HG03159 (cell line): ENCODE results near the gene SPATA9.
"Not testable (repeated sequence)": the region's sequence is repeated elsewhere in the genome, so short reads cannot be mapped to it uniquely, and the experiment has no call there.

Experiments
- ATAC-seq: cut with Tn5 transposase; IDR thresholded peaks from one replicate; pipeline ENCODE4 v1.9.1; 2021; ENCODE audit warnings: mild to moderate bottlenecking, moderate library complexity; ENCODE audit not compliant: unreplicated experiment

Gene SPATA9

DNA sequence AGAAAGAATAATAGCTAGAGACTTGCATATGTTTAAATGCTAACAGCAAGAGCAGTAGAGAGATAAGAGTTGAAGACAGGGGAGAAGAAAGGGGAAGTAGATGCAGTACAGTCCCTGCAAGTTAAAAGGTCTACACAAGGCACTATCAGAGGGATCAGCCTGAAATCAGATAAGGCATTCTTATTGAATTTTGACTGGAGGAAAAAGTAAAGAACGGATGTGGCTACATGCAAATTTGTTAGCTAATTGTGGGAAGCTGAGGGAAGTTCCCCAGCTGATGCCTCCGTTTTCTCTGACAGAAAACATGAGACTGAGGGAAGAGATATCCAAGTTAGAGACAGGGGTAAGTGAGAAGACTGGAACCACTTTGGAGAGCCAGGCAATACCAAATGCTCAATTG lies 35.4 kb upstream of the SPATA9 start:
- peak; percentile 89 for ATAC-seq

DNA sequence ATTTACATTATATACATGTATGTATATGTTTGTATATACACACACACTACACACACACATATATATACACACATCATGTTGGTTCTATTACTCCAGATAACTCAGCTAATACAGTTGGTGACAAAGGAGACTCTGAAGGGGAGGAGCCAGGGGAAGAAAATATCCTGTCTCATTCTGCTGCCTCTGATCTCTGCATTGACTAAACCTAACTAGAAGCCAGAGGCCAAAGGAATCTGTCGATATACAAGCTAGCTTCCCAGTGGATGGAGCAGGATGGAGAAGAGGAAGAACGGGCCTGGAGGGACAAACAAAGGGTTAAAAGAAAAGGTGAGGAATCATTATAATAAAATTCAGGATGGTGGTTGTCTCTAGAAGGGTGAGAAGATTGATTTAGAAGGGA lies 34.6 kb upstream of the SPATA9 start:
- no peak for ATAC-seq

DNA sequence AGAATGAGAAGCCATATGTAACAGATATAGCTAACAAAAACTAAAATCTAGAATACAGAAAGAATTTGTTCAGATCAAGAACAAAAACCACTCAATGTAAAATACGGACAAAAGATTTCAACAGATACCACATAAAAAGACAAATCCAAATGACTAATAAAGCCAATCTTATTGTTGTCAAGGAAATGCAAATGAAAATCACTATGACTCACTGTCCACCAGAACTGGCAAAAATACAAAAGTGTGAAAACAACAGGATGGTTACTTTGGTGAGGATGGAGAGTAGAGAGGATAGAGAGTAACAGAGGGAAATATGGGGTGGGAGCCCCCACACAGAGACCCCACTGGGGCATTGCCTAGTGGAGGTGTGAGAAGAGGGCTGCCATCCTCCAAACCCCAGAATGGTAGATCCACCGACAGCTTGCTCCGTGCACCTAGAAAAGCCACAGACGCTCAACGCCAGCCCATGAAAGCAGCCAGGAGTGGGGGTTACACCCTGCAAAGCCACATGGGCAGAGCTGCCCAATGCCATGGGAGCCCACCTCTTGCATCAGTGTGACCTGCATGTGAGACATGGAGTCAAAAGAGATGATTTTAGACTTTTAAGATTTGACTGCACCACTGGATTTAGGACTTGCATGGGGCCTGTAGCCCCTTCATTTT lies 33.1 kb upstream of the SPATA9 start:
- no peak for ATAC-seq

DNA sequence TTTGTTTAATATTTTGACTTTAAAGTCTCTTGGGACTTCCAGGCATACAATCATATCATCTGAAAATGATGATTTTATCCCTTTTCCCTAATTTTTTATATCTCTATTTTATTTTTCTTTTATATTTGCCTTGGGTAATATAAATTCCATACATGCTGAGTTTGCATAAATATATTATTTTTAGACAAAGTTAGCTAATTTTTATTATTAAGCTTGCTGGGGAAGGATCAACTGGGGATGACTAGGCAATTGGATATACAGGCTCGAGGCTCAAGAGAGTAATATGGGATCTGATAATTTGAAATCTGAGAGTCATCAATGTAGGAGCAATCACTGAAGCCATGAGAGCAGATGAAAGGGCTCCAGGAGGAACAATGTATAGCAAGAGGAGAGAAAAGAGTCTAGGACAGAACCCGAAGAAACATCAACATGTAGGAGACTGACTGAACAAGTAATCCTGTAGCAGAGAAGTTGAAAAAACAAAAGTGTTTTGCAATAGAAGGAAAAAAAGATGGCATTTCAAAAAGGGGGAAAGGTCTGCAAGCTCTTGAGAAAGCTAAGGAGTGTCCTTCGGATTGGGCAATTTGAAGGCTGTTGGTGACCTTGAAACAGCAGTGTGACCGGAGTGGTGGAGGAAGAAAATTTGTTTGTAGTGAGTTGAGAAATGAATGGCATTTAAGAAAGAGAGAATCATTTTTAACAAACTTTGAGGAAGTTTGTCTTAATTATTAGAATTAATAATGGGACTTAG lies 31.3 kb upstream of the SPATA9 start:
- no peak for ATAC-seq

DNA sequence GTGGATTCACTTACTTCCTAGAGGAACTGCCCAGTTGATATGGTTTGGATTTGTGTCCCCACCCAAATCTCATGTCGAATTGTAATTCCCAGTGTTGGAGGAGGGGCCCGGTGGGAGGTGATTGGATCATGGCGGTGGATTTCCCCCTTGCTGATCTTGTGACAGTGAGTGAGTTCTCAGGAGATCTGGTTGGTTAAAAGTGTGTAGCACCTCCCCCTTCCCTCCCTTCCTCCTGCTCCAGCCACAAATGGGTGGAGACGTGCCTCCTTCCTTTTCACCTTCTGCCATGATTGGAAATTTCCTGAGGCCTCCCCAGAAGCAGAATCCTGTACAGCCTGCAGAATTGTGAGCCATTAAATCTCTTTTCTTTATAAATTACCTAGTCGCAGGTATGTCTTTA lies 30.5 kb upstream of the SPATA9 start:
- not testable (repeated sequence) for ATAC-seq

DNA sequence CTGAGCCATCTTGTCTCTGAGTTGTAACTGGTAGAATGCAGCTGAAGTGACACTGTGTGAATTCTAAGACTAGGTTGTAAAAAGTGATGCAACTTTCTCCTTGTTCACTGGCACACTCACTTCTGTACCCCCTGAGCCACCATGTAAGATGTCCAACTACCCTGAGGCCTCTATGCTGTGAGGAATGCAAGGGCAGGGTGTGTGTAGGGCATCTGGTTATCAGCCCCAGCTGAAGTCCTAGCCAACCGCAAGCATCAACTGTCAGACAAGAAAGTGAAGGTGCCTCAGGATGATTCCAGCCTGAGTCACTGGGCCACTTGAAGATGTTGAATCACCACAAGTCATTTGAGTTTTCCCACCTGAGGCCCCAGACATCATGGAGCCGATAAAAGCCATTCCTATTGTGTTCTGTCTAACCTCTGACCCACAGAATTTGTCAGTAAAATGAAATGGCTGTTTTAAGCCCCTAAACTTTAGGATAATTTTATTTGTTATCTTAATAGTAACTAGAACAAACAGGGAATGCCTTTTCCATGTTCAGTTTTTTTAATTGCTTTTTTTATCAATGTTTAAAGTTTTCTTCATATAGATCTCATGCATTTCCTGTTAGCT lies 29.7 kb upstream of the SPATA9 start:
- no peak for ATAC-seq

DNA sequence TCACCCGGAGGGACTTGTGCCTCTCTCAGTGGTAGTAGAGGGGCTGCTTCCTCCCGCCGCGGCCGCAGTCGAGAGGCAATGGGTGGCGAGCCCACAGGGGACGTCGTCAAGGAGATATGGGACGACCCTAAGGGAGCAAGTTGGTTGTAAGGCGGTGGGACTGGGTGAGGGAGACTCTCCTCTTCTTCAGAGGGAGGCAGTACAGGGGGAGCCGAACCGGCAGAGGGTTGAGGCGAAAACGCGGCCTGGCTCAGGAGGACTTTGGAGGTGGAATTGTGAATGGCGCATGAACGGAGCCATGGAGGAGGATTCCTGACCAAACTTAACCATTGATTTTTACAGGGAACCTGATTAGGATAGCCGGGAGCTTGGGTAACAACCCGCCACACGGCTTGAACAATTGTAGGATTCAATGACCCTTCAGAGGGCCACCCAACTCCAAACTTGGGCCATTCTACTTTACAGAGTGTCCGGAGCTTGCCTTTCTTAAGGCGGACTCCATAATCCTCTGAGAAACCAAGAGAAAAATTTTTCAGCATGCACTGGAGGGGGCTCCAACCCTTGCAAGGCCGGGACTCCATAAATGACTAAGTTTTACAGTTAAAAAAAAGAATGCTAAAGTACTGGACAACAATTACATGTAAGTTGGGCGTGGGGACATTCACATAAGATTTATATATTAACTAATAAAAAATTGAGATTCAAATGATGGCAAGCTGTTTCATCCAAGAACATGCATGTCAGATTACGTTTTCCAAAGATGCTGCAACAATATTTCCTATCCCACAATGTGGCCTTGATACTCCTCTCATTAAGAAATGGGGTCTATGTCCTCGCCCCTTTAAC lies 28.9 kb upstream of the SPATA9 start:
- ATAC-seq, result no peak

DNA sequence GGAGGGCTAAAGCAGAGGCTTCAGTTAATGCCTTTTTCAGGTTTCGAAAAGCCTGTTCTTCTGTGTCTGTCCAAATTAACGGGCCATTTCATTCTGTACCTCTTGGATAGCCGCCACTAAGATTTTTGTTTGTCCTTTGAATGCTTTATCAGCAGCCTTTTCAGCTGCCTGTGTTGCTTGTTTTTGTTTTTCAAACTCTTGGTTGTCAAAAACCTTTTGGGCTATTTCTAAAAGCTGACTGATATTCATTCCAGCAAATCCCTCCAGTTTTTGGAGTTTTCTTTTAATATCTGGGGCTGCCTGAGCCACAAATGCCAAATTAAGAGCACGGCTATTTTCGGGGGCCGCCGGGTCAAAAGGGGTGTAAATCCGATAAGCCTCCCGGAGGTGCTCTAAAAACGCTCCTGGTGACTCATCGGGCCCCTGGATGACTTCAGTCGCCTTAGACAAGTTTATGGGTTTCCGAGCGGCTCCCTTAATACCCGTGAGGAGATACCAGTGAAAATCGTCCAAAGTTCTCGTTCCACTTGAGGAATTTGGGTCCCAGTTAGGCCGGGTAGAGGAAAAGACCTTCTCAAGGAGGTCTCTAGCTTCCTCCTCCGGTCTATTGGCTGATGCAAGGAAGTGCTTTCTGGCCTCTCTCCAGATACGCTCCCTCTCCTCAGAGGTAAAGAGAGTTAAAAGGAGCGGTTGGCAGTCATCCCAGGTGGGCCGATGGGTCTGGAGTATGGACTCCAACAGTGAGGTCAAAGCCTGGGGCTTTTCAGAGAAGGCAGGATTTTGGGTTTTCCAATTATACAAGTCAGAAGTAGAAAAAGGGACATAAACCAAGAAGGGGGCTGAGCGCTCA lies 28.1 kb upstream of the SPATA9 start:
- ATAC-seq, result not testable (repeated sequence)

DNA sequence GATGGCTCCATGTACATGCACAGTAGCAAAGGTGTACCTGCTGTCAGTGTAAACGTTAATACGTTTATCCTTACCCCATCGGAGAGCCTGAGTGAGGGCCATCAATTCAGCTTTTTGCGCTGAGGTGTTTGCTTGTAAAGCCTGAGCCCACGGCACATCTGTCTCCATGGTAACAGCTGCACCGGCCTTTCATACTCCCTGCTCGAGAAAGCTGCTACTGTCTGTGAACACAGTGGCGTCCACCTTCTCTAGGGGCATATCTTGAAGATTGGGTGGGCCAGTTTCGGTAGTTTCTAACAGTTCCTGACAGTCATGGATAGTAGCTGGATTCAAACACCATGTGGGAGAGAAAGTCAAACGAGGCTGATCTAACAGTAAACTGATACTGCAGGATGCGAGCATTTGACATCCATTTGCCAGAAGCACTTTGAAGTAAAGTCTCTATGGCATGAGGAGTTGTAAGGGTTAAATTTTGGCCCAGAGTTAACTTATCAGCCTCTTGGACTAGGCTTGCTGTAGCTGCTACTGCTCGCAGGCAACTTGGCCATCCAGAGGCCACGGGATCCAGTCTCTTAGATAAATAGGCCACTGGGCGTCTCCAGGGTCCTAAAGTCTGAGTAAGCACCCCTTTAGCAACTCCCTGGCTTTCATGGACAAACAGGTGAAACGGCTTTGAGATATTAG lies 27.3 kb upstream of the SPATA9 start:
- no peak for ATAC-seq

DNA sequence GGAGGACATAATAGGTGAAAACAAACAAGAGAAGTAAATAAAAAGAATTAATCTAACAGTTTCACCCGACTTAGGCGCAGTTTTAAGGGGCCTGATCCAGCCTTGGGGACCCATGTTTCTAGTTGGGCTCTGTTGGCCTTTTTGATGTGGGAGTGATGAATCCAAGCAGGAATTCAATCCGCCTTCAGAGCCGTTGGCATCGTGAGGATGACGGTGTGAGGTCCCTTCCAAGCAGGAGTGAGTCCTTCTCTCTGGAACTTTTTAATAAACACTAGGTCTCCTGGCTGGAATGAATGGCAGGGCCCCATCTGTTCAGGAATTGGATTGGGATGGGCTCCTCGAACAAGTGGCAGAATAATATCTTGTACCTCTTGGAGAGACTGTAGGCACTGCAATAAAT lies 26.1 kb upstream of the SPATA9 start:
- ATAC-seq, result no peak

DNA sequence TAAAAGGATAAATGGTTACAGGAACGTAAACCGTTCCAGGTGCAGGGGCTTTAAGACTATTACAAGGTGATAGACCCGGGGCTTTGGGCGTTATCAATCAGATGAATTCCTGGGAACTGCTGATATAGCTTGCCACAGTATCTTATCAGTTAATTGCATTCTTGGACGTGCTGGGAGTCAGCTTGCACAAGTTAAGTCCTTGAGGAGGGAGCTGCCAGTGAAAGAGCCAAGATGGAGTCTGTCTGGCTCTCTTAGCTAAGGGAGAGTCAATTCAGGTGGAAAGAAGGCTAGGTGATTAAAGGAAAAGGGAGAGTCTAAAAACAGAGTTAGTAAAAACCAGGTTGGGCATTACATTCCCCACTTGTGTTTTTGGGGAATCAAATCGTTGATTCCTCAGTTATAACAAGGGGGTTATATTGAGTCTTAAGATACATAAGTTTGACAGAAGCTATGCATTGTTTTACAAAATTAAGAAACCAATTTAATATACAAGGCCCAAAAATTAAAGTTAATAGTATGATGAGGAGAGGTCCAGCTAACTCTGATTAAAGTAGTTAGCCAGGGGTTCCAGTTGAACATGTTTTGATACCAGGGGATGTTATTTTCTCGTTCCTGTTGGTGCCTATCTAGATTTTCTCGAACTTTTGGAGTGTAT lies 24.9 kb upstream of the SPATA9 start:
- not testable (repeated sequence) for ATAC-seq

DNA sequence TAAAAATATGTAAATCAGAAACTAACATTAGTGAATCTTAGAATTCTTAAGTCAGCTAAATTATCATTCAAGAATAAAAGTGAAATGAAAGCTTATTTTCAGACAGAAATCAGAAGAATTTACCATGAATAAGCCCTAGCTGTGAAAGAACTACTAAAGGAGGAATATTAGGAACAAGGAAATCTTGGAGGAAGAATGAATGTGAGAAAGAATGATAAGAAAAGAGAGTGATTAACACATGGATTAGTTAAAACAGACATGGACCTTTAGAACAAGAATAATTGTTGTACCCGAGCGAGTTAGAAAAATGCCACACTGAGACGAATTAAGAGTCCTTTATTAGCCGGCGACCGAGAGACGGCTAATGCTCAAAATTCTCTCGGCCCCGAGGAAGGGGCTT lies 24.3 kb upstream of the SPATA9 start:
- no peak for ATAC-seq

DNA sequence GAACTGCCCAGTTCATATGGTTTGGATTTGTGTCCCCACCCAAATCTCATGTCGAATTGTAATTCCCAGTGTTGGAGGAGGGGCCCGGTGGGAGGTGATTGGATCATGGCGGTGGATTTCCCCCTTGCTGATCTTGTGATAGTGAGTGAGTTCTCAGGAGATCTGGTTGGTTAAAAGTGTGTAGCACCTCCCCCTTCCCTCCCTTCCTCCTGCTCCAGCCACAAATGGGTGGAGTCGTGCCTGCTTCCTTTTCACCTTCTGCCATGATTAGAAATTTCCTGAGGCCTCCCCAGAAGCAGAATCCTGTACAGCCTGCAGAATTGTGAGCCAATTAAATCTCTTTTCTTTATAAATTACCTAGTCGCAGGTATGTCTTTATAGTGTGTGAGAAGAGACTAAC lies 23.4 kb upstream of the SPATA9 start:
- not testable (repeated sequence) for ATAC-seq

DNA sequence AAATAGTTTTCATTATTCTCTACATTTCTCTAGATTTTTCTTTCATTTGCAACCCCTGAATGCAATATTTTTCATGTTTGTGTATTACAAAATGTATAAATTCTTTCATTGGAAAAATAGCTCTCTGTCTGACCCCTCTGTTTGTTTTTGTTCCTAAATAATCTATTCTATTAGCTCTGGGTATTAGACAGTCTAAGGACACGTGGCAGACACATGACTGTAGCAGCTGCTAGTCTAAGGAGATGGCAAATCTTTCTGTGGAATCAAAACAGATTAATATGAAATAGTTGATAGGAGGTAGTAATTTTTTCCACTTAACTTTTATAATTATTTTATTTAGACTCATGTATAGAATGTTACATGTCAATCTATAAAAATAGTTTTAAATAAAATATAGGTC lies 21.4 kb upstream of the SPATA9 start:
- no peak for ATAC-seq

DNA sequence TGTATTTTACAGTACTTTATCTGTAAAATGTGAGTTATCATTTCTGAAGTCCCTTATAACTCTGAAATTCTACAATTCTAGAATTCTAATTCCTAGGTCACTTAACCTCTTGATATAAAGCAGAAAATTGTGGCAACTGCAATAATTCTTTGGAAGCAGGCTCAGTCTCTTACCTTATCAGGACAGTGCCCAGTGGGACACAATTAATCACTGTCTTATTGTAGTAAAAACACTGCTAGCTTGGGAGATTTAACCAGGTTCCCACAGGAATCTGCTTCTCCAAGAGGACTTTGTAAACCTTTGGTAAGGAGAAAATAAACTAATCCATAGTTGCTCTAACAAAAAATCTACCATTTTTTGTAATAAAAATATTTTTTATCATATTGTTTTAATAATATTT lies 18.3 kb upstream of the SPATA9 start:
- ATAC-seq, result no peak

DNA sequence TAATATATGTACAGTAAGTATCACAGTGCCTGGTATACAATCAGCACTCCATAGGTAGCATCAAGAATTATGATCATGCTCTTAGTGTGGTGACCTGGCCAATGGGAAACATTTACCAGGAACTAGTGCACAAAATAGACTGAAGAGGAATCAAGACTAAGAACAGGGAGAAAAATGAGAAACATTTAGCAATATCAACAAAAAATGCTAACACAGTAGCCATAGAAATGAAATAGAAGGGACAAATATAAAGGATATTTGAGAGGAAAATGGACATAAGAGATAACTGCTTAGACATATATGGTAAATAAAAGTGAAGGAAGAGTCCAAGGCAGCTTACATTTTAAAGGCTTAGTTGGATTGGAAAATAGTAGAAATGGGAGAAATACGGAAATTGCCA lies 16.5 kb upstream of the SPATA9 start:
- no peak for ATAC-seq

DNA sequence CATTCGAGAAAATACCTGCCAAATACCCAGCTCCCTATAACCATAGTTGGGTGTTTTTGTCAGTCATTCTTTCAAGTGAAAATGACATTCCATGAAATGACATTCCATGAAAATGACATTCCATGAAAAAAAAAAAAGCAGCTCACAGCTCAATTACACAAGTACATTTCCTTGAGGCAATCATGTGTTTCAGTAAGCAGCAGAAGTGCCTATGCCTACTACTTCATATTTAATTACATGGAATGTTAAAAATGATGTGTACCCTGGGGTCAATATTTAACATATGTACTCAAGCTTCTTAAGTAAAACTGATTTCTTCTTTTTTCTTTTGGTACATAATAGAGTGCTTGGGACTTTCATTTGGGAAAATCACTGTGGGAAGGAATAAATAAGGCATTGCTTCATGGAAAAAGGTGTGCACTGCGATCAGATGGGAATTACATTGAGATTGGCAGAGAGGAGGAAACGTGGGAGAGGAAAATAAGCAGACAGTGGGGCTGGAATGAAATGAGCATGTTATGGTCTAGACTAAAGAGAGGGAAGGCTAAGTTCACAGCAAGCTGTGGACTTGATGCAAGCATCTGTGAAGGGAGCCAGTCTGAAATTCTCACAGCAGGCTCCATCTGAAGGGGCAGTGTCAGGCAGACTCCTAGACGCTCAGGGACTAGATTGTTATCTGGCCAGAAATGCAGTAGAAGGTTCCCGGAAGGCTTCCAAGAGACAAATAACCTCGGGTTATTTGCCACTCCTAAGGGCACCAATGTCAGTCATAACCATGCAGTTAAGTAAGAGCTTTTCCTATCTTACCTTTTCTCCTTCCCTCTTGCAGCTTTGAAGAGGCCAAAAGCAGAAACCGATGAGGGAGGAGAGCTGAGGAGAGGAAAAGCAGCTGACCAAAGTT lies 15.2 kb upstream of the SPATA9 start:
- ATAC-seq, result no peak

DNA sequence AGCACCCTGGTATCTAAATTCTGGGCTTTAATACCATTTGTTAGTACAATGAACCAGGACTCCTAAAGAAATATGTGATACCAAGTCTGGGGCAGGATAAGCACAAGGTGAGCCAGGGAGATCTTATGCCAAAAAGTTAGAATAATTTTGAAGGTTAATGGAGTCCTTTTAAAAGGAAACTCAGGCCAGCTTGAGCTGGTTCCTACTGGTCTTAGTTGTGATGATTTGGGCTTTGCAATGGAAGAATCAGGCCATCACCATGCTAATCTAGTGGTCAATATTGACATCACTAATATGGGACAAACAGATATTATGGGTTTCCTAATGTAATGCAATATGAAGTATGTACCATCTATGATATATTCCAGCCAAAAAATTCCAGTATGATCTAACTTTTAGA lies 7.5 kb upstream of the SPATA9 start:
- no peak for ATAC-seq
